ENCODE measurements around the gene LCOR.

GRCh38 chr10:96935148-96935547 lies 103.0 kb downstream of the LCOR start:
- TF ChIP-seq CTCF (IDR thresholded peaks at IDR 0.05) (no peak), POLR2A (IDR thresholded peaks at IDR 0.05) (no peak)

Measured in thyroid gland (tissue), 4 donors.